CD4-positive, alpha-beta T cell treated with Interleukin-15 for 1 hour (primary cell): ENCODE data around the gene DUSP9.
"Not testable (repeated sequence)": the region's sequence is repeated elsewhere in the genome, so short reads cannot be mapped to it uniquely, and the experiment has no call there.

Experiments
- DNase-seq: peaks from one replicate; pipeline ENCODE4 v3.0.0-alpha.2; 2020

Gene DUSP9

DNA sequence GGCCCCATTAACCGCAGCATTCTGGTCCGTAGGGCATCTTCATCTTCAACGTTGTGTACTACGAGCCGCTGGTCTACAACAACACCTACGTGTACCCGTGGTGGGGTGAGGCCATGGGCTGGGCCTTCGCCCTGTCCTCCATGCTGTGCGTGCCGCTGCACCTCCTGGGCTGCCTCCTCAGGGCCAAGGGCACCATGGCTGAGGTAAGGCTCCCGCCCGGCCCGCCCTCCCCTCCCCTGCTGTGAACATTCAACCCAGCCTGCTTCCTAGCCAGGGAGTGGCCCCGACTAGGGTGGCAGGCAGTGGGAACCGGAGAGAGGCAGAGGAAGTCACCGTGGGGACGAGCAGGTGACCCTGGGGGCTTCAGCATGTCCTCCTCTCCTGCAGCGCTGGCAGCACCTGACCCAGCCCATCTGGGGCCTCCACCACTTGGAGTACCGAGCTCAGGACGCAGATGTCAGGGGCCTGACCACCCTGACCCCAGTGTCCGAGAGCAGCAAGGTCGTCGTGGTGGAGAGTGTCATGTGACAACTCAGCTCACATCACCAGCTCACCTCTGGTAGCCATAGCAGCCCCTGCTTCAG, 47.8 kb downstream of the DUSP9 start:
- DNase-seq, result no peak

DNA sequence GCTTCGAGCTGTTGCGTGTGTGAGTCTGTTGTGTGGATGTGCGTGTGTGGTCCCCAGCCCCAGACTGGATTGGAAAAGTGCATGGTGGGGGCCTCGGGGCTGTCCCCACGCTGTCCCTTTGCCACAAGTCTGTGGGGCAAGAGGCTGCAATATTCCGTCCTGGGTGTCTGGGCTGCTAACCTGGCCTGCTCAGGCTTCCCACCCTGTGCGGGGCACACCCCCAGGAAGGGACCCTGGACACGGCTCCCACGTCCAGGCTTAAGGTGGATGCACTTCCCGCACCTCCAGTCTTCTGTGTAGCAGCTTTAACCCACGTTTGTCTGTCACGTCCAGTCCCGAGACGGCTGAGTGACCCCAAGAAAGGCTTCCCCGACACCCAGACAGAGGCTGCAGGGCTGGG, 49.1 kb downstream of the DUSP9 start:
- DNase-seq, result no peak

DNA sequence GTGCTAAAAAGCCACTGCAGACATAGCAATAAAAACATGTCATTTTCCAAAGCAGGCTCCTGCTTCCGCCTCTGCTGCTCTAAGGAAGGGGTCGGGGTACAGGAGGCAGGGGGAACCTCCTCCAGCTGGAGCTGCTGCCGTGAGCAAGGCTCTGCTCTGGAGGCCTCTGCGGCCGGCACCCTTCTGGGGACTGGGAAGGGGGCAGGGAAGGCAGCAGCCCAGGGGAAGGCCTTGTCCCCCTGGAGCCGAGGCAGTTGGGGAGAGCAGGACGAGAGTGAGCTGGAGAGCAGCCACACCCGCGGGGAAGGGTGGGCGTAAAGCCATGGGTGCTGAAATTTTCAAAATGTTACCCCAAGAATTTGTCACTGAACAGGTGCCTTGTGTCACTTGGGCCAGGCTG, 49.5 kb downstream of the DUSP9 start:
- not testable (repeated sequence) for DNase-seq

DNA sequence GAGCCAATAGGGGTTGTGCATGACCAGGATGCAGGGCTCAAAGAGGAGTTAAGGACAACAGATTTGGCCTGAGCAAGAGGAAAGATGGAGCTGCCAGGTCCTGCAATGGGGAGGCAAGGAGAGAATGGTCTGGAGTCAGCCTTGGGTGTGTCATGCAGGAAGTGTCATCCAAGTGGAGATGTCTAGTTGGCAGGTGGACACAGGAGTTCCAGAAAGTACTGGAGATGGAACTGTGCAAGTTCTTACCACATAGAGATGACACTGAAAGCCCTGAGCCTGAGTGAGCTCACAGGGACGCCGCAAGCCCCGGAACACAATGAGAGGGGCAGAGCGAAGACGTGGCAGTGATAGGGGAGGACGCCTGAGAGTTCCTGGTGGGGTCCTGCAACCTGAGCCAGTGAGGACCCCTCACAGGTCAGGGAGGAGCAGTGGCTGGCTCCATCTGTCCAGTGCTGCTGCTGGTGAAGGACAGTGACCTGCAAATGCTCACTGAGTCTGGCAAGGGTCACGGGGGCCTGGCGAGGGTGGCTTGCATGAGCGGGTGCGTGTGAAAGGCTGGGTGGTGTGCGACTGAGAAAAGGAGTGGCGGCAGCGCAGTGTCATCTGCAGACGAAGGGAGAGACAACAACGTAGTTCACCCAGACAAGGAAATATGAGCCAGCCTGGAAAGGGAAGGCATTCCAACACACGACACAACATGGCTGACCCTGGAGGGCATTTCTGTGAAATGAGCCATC, 50.2 kb downstream of the DUSP9 start:
- DNase-seq, result not testable (repeated sequence)

DNA sequence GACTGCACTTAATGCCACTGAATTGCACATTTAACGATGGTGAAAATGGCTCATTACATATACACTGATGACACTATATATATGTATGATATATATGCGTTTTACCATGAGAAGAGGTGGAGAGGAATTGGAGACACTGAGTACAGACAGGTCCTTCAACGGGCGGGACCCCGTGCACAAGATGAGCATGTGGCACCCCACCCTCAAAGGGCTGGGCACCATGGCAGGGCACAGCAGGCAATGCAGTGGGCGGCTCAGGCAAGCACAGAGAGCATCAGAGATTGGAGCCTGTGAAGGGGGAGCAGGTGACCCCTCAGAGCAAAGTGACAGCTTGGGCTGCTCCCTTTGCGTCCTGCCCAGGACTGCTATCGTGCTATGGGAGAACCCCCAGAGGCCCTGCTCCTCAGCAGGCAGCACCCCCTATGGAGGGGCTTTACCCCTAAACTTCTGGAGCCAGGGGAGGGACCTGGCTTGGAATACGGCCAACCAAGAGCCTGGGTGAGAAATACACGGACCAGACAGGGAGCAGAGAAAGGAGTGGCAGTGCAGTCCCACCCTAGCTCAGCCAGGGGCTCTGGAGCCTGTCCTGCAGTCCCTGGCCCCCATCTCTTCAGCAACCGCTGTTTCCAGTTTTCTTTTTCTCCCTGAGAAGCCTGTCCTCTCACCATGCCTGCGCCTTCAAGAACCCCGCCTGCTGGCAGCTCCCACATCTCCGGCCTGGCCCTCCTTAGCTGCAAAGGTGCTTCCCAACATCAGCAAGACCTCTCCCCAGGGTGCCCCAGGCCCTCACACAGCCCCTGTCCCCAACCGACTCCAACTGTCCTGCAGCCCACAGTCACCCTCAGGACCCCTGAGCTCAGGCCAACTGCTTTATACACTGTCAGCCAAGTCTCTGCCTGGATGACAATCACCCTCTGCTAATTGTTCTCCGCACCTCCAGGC, 51.2 kb downstream of the DUSP9 start:
- no peak for DNase-seq

DNA sequence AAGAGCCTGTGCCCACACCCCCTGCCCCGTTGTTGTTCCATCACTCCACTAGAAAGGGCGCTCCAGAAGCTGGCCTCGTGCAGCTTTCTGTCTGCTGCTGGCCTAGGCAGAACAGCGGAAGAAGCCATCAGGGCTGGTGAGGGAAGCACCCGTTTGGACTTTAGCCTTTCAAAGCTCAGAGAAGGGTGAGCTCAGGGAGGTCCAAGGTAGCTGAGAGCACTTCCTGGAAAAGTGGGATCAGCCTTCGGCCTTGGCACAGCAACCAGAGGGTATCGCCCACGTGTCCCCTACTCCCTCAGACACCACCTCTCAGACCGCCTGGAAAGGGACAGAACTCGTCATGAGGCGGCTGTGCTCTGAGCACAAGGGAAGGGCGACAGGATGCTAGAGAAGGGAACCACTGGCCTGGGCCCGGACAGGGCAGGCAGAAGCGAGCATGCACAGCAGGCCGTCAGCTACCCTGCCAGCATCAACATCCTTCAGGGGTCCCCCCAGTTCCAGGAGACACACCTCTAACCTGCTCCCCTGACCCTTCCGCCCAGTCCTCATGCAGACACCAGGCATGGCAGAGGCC, 52.3 kb downstream of the DUSP9 start:
- not testable (repeated sequence) for DNase-seq

- not testable (repeated sequence) for DNase-seq
These were observed 52.9 kb downstream of the DUSP9 start for GRCh38 chrX:153699784-153700371.

DNA sequence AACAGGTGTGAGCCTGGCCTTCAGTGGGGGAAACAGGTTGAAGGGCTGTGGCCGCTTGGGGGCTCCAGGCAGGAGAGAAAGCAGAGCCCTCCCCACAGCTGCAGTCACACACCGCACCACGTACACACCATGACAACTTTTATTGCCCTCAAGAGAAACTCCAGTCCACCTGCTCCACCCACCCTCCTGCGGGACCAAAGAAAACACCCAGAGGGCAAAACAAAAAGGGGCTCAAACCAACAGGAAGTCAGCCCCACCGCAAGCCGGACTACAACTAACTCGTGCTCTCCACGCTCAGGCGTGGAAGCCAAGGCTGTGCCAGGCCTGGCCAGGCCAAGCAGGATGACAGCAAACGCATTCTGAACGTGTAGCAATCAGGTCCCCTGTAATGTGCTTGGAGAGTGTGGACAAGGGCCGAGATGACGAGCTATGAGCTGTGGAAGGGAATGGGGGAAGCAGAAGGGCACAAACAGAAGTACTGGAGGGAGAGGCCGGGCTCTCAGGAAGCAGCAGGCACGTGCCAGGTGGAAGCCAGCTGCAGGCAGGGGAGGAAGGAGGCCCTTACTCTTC, 53.5 kb downstream of the DUSP9 start:
- DNase-seq, result no peak
